K562 (cell line): ENCODE measurements around the gene IFIT2. TPM values are rescaled to one million over a fixed set of nuclear protein-coding genes. Genes with fewer than 3 reads are reported as not detected.

Experiments
- ATAC-seq: fragments of 200-7000 bp; cut with Tn5 transposase; 3 replicates; pipeline ENCODE4 v1.9.1; 2020; ENCODE audit warnings: moderate library complexity
- BruUV-seq: library from RNA; stranded (reverse); fragments of 400-500 nt; replicated peaks from 2 replicates; lab custom pipeline; 2021; lab: Mats Ljungman, UMichigan
- CTCF ChIA-PET: fragments of 300-600 bp; formaldehyde crosslinking; extraction: SDS; loops from one replicate; lab custom pipeline; 2021; ENCODE audit warnings: low intra/inter-chr PET ratio; lab: Yijun Ruan, JAX
- POLR2A ChIA-PET: fragments of 300-600, 350-650 bp; sonication (Branson Sonifier 250); formaldehyde crosslinking; extraction: SDS; loops from one replicate; lab custom pipeline; 2021; ENCODE audit warnings: antibody characterized with exemption, inconsistent platforms; lab: Yijun Ruan, JAX
- DNase-seq, 4 experiments: peaks; one replicate each; pipeline versions ENCODE4 v3.0.0 to v3.0.0-alpha.2; 2011 to 2018; ENCODE audit warnings: low spot score in 3 of 4, mixed read lengths in 3 of 4; ENCODE audit errors: extremely low read depth in 1 of 4
- FAIRE-seq: peaks from 2 replicates; lab custom pipeline; 2011; peaks lifted over from hg19 to GRCh38; lab: Jason Lieb, UNC
- H2AFZ ChIP-seq: 2 replicates; pipeline ENCODE4 v1.6.0; 2011; ENCODE audit warnings: low read depth, low read length, control low read depth, inconsistent platforms
- H3K27ac ChIP-seq: fragments of 200-600 bp; 3 replicates; pipeline ENCODE4 v1.8.0; 2011; ENCODE audit warnings: low read depth, mild to moderate bottlenecking, control low read depth, inconsistent platforms, low read length, moderate library complexity, mixed read lengths; ENCODE audit errors: extremely low read depth
- H3K27me3 ChIP-seq, 2 experiments: fragments of 300-600 bp in 1 of 2; 2 replicates in 1 of 2; 3 replicates in 1 of 2; pipeline versions ENCODE4 v1.6.0 to v1.8.0; 2011; ENCODE audit warnings: inconsistent platforms in 2 of 2, low read length in 2 of 2, mild to moderate bottlenecking in 1 of 2, mixed read lengths in 1 of 2, moderate library complexity in 1 of 2; ENCODE audit not compliant: control insufficient read depth in 2 of 2, insufficient read depth in 2 of 2
- H3K36me3 ChIP-seq: fragments of 300-600 bp; 3 replicates; pipeline ENCODE4 v1.8.0; 2011; ENCODE audit warnings: mild to moderate bottlenecking, low read length, inconsistent platforms; ENCODE audit not compliant: control insufficient read depth, insufficient read depth
- H3K4me1 ChIP-seq, 2 experiments: fragments of 200-600 bp in 1 of 2; replicated peaks in 1 of 2; 2 replicates in 1 of 2; 3 replicates in 1 of 2; pipeline versions ENCODE4 v1.5.1 to v1.8.0; 2011; ENCODE audit warnings: inconsistent platforms in 2 of 2, low read length in 2 of 2, mild to moderate bottlenecking in 1 of 2, mixed read lengths in 1 of 2, moderate library complexity in 1 of 2; ENCODE audit not compliant: control insufficient read depth in 2 of 2, insufficient read depth in 2 of 2
- H3K4me2 ChIP-seq: 2 replicates; pipeline ENCODE4 v1.6.1; 2011; ENCODE audit warnings: low read length, control low read depth, inconsistent platforms, mixed read lengths; ENCODE audit not compliant: insufficient read depth
- H3K4me3 ChIP-seq: fragments of 200-600 bp; sonication (generic), shearing (Covaris generic); 2 replicates; pipeline ENCODE4 v1.5.1; 2016; ENCODE audit warnings: control low read depth, inconsistent platforms
- H3K79me2 ChIP-seq: fragments of 200-600 bp; 3 replicates; pipeline ENCODE4 v1.8.0; 2011; ENCODE audit warnings: low read length, inconsistent platforms; ENCODE audit not compliant: control insufficient read depth, insufficient read depth
- H3K9ac ChIP-seq, 2 experiments: 2 replicates each; pipeline versions ENCODE4 v1.6.0 to v1.6.1; 2011; ENCODE audit warnings: low read depth in 2 of 2, low read length in 2 of 2, control low read depth in 1 of 2, inconsistent platforms in 1 of 2, mild to moderate bottlenecking in 1 of 2, mixed read lengths in 1 of 2; ENCODE audit not compliant: insufficient read depth in 1 of 2
- H3K9me1 ChIP-seq: one replicate; pipeline ENCODE4 v1.6.0; 2011; ENCODE audit warnings: inconsistent platforms, mild to moderate bottlenecking, low read length, moderate library complexity; ENCODE audit not compliant: control insufficient read depth, insufficient read depth
- H3K9me3 ChIP-seq: replicated peaks from 2 replicates; pipeline ENCODE4 v1.5.1; 2011; ENCODE audit warnings: low read depth, low read length, inconsistent platforms; ENCODE audit not compliant: control insufficient read depth, insufficient read depth
- H4K20me1 ChIP-seq: replicated peaks from 2 replicates; pipeline ENCODE4 v1.6.1; 2011; ENCODE audit warnings: low read length, inconsistent platforms, mixed read lengths; ENCODE audit not compliant: control insufficient read depth, insufficient read depth
- ARID1B ChIP-seq: fragments of 450-650 bp; IDR thresholded peaks from 2 replicates; pipeline ENCODE4 v1.6.1; 2016; ENCODE audit warnings: antibody characterized with exemption, mild to moderate bottlenecking, inconsistent platforms
- ETV1 ChIP-seq: fragments of 450-650 bp; conservative IDR thresholded peaks from 2 replicates; pipeline ENCODE4 v1.6.1; 2016; ENCODE audit warnings: missing genetic modification characterization, control low read depth, low read depth, missing compliant biosample characterization
- HLTF ChIP-seq: fragments of 450-650 bp; IDR thresholded peaks from 2 replicates; pipeline ENCODE4 v1.6.1; 2016
- IFI16 ChIP-seq: fragments of 250-450 bp; sonication (Bioruptor Pico); IDR thresholded peaks from 2 replicates; pipeline ENCODE4 v2.1.2; 2022; ENCODE audit warnings: mild to moderate bottlenecking, inconsistent platforms
- L3MBTL2 ChIP-seq: fragments of 450-650 bp; IDR thresholded peaks from 2 replicates; pipeline ENCODE4 v1.6.1; 2016; ENCODE audit warnings: mild to moderate bottlenecking, moderate library complexity
- MEIS2 ChIP-seq: fragments of 450-650 bp; IDR thresholded peaks from 2 replicates; pipeline ENCODE4 v1.6.1; 2014; ENCODE audit warnings: mild to moderate bottlenecking; ENCODE audit not compliant: partially characterized antibody
- MIER1 ChIP-seq: fragments of 450-650 bp; IDR thresholded peaks from 2 replicates; pipeline ENCODE4 v1.6.1; 2016; ENCODE audit warnings: antibody characterized with exemption, mild to moderate bottlenecking, low read depth
- MYNN ChIP-seq, 2 experiments: sonication (generic); formaldehyde crosslinking in 1 of 2; IDR thresholded peaks; 2 replicates each; pipeline versions ENCODE4 v1.5.0 to v1.6.1; 2016 to 2020; ENCODE audit warnings: antibody characterized with exemption in 1 of 2, missing genetic modification reagents in 1 of 2
- NCOR1 ChIP-seq: fragments of 450-650 bp; IDR thresholded peaks from 2 replicates; pipeline ENCODE4 v1.6.1; 2016; ENCODE audit warnings: mild to moderate bottlenecking, moderate library complexity
- NFYB ChIP-seq: IDR thresholded peaks from 2 replicates; pipeline ENCODE4 v1.6.1; 2011; ENCODE audit warnings: mild to moderate bottlenecking, moderate library complexity; ENCODE audit not compliant: insufficient read length; ENCODE audit errors: extremely low read depth
- PTTG1 ChIP-seq: fragments of 450-650 bp; IDR thresholded peaks from 2 replicates; pipeline ENCODE4 v1.6.1; 2016; ENCODE audit warnings: low read depth, mild to moderate bottlenecking, missing genetic modification characterization, missing compliant biosample characterization
- RBBP5 ChIP-seq: fragments of 200-600 bp; sonication (generic); IDR thresholded peaks from 2 replicates; pipeline ENCODE4 v1.6.1; 2012; ENCODE audit warnings: borderline replicate concordance, mild to moderate bottlenecking, low read length, control low read depth, inconsistent platforms; ENCODE audit not compliant: insufficient read depth, poor library complexity, severe bottlenecking
- RBM34 ChIP-seq: fragments of 200-400 bp; formaldehyde crosslinking; IDR thresholded peaks from 2 replicates; pipeline ENCODE4 v1.6.1; 2018; ENCODE audit warnings: low read length, borderline replicate concordance; ENCODE audit not compliant: insufficient read depth
- RCOR1 ChIP-seq, 2 experiments: IDR thresholded peaks; 2 replicates each; pipeline ENCODE4 v1.6.1; 2012; ENCODE audit warnings: low read depth in 2 of 2, low read length in 2 of 2, borderline replicate concordance in 1 of 2, improper control_type of control experiment in 1 of 2
- SNIP1 ChIP-seq: fragments of 450-650 bp; IDR thresholded peaks from 2 replicates; pipeline ENCODE4 v1.7.1; 2017; ENCODE audit warnings: low read depth, mild to moderate bottlenecking
- SP2 ChIP-seq: IDR thresholded peaks from 2 replicates; pipeline ENCODE4 v1.6.1; 2011; ENCODE audit warnings: mild to moderate bottlenecking, low read depth, low read length, moderate library complexity; ENCODE audit not compliant: poor library complexity, severe bottlenecking; ENCODE audit errors: extremely low read depth
- ZNF184 ChIP-seq: sonication (generic); formaldehyde crosslinking; IDR thresholded peaks from 2 replicates; pipeline ENCODE4 v1.5.0; 2020; ENCODE audit warnings: missing genetic modification reagents
- WGBS: fragments of 100-300 bp; shearing (Covaris generic); methylation state at CpG from one replicate; pipeline ENCODE4 v1.1.6; 2016; ENCODE audit warnings: low coverage, mixed read lengths; ENCODE audit not compliant: insufficient coverage; ENCODE audit errors: missing lambda C conversion rate; 5-methylcytosine and 5-hydroxymethylcytosine counted together
- in situ Hi-C: fragments of 300-500 bp; cut with MboI; formaldehyde crosslinking; loops from 4 replicates; pipeline ENCODE4 v1.15.0; 2018; ENCODE audit warnings: inconsistent platforms, mixed read lengths
- intact Hi-C: fragments of 100-400 bp; cut with micrococcal nuclease; formaldehyde crosslinking; loops from 2 replicates; pipeline ENCODE4 v1.14.2; 2022
- polyA plus RNA-seq, 8 experiments: library from polyadenylated mRNA; depleted of rRNA in 4 of 8; stranded (reverse) in 5 of 8; unstranded in 3 of 8; fragments of >200 nt; fragmentation: Nextera tagmentation in 2 of 8; fragmentation: Illumina TruSeq in 1 of 8; extraction: Ambion mirVana in 2 of 8; extraction: Trizol in 1 of 8; gene quantifications; 2 replicates each; pipeline versions ENCODE4 v1.2.1 to v1.2.3, GENCODE V29; 2011 to 2014; ENCODE audit warnings: inconsistent platforms in 1 of 8, missing spikeins in 1 of 8
- total RNA-seq, 7 experiments: library from RNA; depleted of rRNA in 6 of 7; stranded (reverse); fragments of >200 nt in 6 of 7; fragmentation: Illumina TruSeq in 2 of 7; extraction: Trizol in 2 of 7; gene quantifications; 2 replicates each; pipeline versions ENCODE4 v1.2.1 to v1.2.3, GENCODE V29; 2011 to 2021; ENCODE audit warnings: low replicate concordance in 1 of 7
- TF ChIP-seq, protein P1 (sequence below): fragments of 250-450 bp; sonication (Bioruptor Pico); IDR thresholded peaks from 2 replicates; pipeline ENCODE4 v1.9.0; 2021; ENCODE audit warnings: mild to moderate bottlenecking

The IFIT2 gene
- total and polyA plus RNA-seq, 9 of the 15 experiments (the other 6 are each of a cell fraction or from before 2014, with no cell fraction given), result 0.03 to 0.25 (median 0.10) TPM; not detected in 1

GRCh38 chr10:89269433-89270152 is 32.3 kb upstream of the IFIT2 start:
- TF ChIP-seq SP2, result no peak
- TF ChIP-seq, all 486 proteins: peak for 0

GRCh38 chr10:89270153-89270483 is 31.7 kb upstream of the IFIT2 start:
- Histone ChIP-seq H3K79me2 (no peaks in the 10 kb centered on the region), H4K20me1 (no peaks in the 10 kb centered on the region), H3K4me3 (no peak overlapping the region), H3K9ac (no peak overlapping the region), H3K4me2 (no peak overlapping the region), H3K36me3 (no peaks in the 10 kb centered on the region), H3K27me3 (peaks cover 0 to under 1% of the 10 kb centered on the region in 2 experiments; a peak in 1 of 5 replicates), H3K27ac (no peak overlapping the region), H2AFZ (no peak overlapping the region), H3K9me1 (no peaks in the 10 kb centered on the region), H3K4me1 (no peaks in the 10 kb centered on the region), H3K9me3 (no peaks in the 10 kb centered on the region)
- ATAC-seq (no peak), DNase-seq (no peak), FAIRE-seq (no peak)
- in situ Hi-C loops (no loop called here), intact Hi-C loops (no loop called here)
- ChIA-PET CTCF (no interaction called here), POLR2A (no interaction called here)
- TF ChIP-seq ARID1B, result no peak
- no peak for TF ChIP-seq RBBP5
- TF ChIP-seq NFYB, result no peak
- TF ChIP-seq NCOR1, result no peak
- TF ChIP-seq RBM34, result no peak
- TF ChIP-seq MEIS2, result no peak
- no peak for TF ChIP-seq L3MBTL2
- no peak for TF ChIP-seq ETV1 (tag)
- TF ChIP-seq, protein P1, sequence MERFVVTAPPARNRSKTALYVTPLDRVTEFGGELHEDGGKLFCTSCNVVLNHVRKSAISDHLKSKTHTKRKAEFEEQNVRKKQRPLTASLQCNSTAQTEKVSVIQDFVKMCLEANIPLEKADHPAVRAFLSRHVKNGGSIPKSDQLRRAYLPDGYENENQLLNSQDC (CRISPR knock-in tag), result no peak
- TF ChIP-seq MIER1, result no peak
- TF ChIP-seq HLTF, result no peak
- TF ChIP-seq IFI16 (CRISPR knock-in tag), result no peak
- no peak for TF ChIP-seq PTTG1
- no peak for TF ChIP-seq RCOR1 (IDR thresholded peaks at IDR 0.05; ENCODE audit: borderline replicate concordance in 1 of 2, low read depth in 2 of 2, low read length in 2 of 2)
- no peak for TF ChIP-seq ZNF184 (CRISPR knock-in tag)
- TF ChIP-seq MYNN (IDR thresholded peaks at IDR 0.05), result no peak
- TF ChIP-seq MYNN (CRISPR knock-in tag; IDR thresholded peaks at IDR 0.05), result no peak
- no peak for TF ChIP-seq SNIP1
- BruUV-seq, result no TSS peak

More at GRCh38 chr10:89269433-89270152, 32.3 kb upstream of the IFIT2 start:
- no peaks in the 10 kb centered on the region for H3K4me1 ChIP-seq
- no peaks in the 10 kb centered on the region for H3K9me3 ChIP-seq
- no peaks in the 10 kb centered on the region for H3K36me3 ChIP-seq
- no peaks in the 10 kb centered on the region for H3K27me3 ChIP-seq
- ATAC-seq (no peak), DNase-seq (no peak), FAIRE-seq (no peak)
- H3K27ac ChIP-seq, result no peak overlapping the region
- no peaks in the 10 kb centered on the region for H3K79me2 ChIP-seq
- intact Hi-C loops, result no loop called here
- in situ Hi-C loops, result no loop called here
- H4K20me1 ChIP-seq, result no peaks in the 10 kb centered on the region
- no peaks in the 10 kb centered on the region for H3K9me1 ChIP-seq
- ChIA-PET CTCF (no interaction called here), POLR2A (interaction anchor here (0.8 kb wide), 1 partner anchor 146 kb away, joined by 3 read pairs; no protein-coding TSS in a partner anchor)
- WGBS, result 2% methylated on average over 3 of the region's 3 CpGs
- no peak overlapping the region for H3K4me3 ChIP-seq
- H3K4me2 ChIP-seq, result no peak overlapping the region
- no TSS peak for BruUV-seq
- H3K9ac ChIP-seq, result no peak overlapping the region
- no peak overlapping the region for H2AFZ ChIP-seq
